K562 (cell line): ENCODE data around the gene PDZRN4. TPM values are rescaled to one million over a fixed set of nuclear protein-coding genes. Genes with fewer than 3 reads are reported as not detected.

Experiments
- CEBPB ChIP-seq: fragments of 450-650 bp; IDR thresholded peaks from 2 replicates; pipeline ENCODE4 v1.6.1; 2016; ENCODE audit warnings: missing genetic modification characterization, missing compliant biosample characterization
- CREB5 ChIP-seq: fragments of 250-450 bp; sonication (Bioruptor Pico); IDR thresholded peaks from 2 replicates; pipeline ENCODE4 v1.5.0; 2020; ENCODE audit warnings: mild to moderate bottlenecking
- DACH1 ChIP-seq: fragments of 450-650 bp; IDR thresholded peaks from 2 replicates; pipeline ENCODE4 v1.6.1; 2018; ENCODE audit not compliant: partially characterized antibody
- E2F1 ChIP-seq: sonication (generic); formaldehyde crosslinking; IDR thresholded peaks from 2 replicates; pipeline ENCODE4 v1.8.1; 2023; ENCODE audit warnings: mild to moderate bottlenecking, missing genetic modification reagents, moderate library complexity
- PCBP2 ChIP-seq: fragments of 200-400 bp; formaldehyde crosslinking; IDR thresholded peaks from 2 replicates; pipeline ENCODE4 v1.6.1; 2018; ENCODE audit warnings: low read length, low read depth, mild to moderate bottlenecking, moderate library complexity; ENCODE audit not compliant: poor library complexity, severe bottlenecking
- PHF20 ChIP-seq: fragments of 450-650 bp; IDR thresholded peaks from 2 replicates; pipeline ENCODE4 v1.6.1; 2018; ENCODE audit not compliant: partially characterized antibody
- PML ChIP-seq: IDR thresholded peaks from 2 replicates; pipeline ENCODE4 v1.6.1; 2012; ENCODE audit warnings: low read length, inconsistent platforms
- PRDM10 ChIP-seq: fragments of 450-650 bp; IDR thresholded peaks from 2 replicates; pipeline ENCODE4 v1.6.1; 2018; ENCODE audit not compliant: partially characterized antibody
- SUPT5H ChIP-seq: fragments of 450-650 bp; IDR thresholded peaks from 2 replicates; pipeline ENCODE4 v1.6.1; 2016
- ZNF184 ChIP-seq: sonication (generic); formaldehyde crosslinking; IDR thresholded peaks from 2 replicates; pipeline ENCODE4 v1.5.0; 2020; ENCODE audit warnings: missing genetic modification reagents
- ZNF592 ChIP-seq: fragments of 450-650 bp; IDR thresholded peaks from 2 replicates; pipeline ENCODE4 v1.6.1; 2017; ENCODE audit warnings: antibody characterized with exemption, mild to moderate bottlenecking
- polyA plus RNA-seq, 8 experiments: library from polyadenylated mRNA; depleted of rRNA in 4 of 8; stranded (reverse) in 5 of 8; unstranded in 3 of 8; fragments of >200 nt; fragmentation: Nextera tagmentation in 2 of 8; fragmentation: Illumina TruSeq in 1 of 8; extraction: Ambion mirVana in 2 of 8; extraction: Trizol in 1 of 8; gene quantifications; 2 replicates each; pipeline versions ENCODE4 v1.2.1 to v1.2.3, GENCODE V29; 2011 to 2014; ENCODE audit warnings: inconsistent platforms in 1 of 8, missing spikeins in 1 of 8
- total RNA-seq, 7 experiments: library from RNA; depleted of rRNA in 6 of 7; stranded (reverse); fragments of >200 nt in 6 of 7; fragmentation: Illumina TruSeq in 2 of 7; extraction: Trizol in 2 of 7; gene quantifications; 2 replicates each; pipeline versions ENCODE4 v1.2.1 to v1.2.3, GENCODE V29; 2011 to 2021; ENCODE audit warnings: low replicate concordance in 1 of 7

Gene PDZRN4
- total and polyA plus RNA-seq, 9 of the 15 experiments (the other 6 are each of a cell fraction or from before 2014, with no cell fraction given) = not detected

- TF ChIP-seq PRDM10 (no peak), PML (no peak), CEBPB (no peak), SUPT5H (no peak), CREB5 (CRISPR knock-in tag) (no peak), ZNF184 (CRISPR knock-in tag) (no peak), PHF20 (no peak), ZNF592 (no peak), E2F1 (no peak), DACH1 (no peak), PCBP2 (no peak)
These were observed 99.5 kb downstream of the PDZRN4 start (continued) for GRCh38 chr12:41287500-41288141.
